Stimulated activated CD4-positive, alpha-beta T cell treated with anti-CD3 and anti-CD28 coated beads, Interleukin-1b, Interleukin-23, amount 100 ng/mL, for 4 hours (primary cell): ENCODE data around the gene CDH4.

ENCODE experiments used
- DNase-seq, 2 donors: peaks; one replicate each; pipeline ENCODE4 v3.0.0-alpha.2; 2020; ENCODE audit warnings: low read depth in 2 of 2

The CDH4 gene

GRCh38 chr20:61778495-61778863, 526.4 kb downstream of the CDH4 start:
- no peak for DNase-seq

GRCh38 chr20:61779176-61779965, 527.3 kb downstream of the CDH4 start:
- DNase-seq, result no peak

DNA sequence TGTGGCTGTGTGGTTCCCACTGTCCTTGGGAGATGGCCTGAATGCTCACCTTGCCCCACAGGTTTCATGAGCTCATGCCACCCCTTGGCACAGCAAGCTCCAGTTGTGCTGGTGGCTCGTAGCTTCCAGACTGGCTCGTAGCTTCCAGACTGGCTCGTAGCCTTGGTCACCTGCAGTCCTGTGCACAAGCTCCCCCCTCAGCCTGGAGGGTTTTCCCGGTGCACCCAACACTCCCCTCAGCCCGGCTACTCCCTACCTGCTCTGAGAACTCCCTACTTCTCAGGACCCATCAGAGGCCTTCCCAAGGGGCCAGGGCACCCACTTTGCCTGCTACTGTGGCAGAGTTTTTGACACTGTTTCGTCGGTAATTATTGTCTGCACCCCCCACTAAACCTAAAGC, 528.0 kb downstream of the CDH4 start:
- no peak for DNase-seq

DNA sequence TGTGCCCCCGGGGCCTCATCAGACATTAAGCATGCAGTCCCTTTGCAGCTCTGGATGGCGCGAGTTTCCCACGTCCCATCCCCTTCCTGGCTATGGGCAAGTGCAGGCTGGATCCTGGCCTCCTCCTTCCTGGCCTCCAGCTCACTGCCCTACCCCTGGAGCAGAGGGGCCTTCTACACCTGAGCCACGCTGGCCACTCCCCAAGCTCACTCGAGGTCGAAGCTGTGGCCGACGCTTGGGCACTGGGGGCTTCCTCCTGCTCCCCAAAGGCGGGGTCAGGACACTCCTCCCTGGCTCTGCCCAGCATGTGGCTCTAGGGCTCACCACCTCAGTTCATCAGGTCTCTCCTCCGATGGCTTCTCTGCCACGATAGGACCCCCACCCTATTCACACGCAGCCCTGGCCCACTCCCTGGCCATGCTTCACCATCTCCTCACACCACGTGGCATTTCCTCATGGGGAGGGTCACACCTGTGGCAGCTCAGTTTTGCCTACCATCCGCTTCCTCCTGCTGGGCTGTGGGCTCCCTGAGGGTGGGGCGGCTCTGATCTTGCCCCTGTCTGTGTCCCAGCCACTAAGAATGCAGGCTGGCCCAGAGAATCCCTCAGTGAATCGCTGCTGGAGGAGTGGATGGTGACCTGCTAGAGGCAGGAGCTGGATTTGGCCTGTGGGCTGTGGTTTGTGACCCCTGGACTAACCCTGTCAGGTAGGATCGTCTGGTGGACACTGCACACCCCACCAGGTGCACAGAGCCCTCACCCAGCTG, 532.9 kb downstream of the CDH4 start:
- DNase-seq, result no peak

DNA sequence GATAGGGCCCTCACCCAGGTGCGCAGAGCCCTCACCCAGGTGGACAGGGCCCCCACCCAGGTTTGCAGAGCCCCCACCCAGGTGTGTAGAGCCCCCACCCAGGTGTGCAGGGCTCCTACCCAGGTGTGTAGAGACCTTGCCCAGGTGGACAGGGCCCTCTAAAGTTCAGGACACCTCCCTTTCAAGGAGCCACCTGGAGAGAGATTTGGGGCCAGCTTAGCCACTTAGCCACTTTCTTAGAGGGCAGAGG, 533.4 kb downstream of the CDH4 start:
- no peak for DNase-seq

DNA sequence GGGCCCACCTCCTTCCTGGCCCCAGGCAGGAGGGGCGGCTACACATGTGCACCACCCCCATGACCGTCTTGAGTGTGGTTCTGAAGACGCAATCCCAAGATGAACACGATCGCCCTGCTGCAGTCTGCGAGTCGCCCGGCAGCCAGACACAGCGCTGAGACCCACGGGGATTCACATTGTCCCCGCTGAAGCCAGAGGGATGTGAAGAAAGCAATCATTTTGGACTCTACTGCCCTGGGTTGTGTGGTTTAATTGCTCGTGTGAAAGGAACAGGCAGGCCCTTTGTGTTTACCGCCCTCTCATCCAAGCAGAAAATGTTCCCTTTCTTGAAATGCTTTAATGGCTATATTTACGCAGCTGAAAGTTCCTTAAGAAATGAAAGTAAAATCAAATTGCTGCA, 534.2 kb downstream of the CDH4 start:
- DNase-seq, result no peak

DNA sequence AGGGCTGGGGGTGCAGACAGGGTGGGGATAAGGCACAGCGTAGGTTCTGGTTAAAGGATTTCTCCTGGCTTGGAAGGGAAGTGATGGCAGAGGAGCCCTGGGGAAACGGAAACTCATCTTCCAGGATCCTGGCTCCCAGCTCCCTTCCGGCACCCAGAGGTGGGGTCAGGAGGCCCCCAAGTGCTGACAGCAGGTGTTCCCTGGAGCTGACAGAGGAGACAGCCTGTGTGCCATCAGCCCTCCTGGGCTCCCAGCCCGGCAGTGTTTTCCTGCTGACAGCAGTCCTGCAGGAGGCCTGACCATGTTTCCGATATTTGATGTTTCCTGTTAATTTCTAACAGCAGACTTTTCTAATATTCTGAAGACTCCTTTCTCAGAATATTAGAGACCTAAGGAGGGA, 536.3 kb downstream of the CDH4 start:
- DNase-seq, result no peak

DNA sequence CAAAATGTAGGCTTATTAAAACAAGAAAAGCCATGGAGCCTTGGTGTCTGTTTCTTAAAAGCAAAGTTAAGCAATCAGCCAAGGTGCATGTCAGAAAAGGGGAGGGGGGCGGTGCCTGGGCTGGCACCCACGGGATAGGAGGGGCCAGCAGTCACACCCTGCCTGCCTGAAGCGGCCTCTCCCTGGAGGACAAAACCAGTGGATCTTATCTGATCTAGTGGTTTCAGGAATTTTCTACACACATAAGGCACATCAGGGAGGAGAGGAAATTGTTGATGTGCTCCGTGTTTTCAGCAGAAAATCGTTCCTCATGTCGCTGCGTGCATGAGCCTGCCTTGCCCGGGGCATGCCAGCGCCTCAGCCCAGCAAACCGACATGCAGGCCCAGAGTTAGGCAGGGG, 537.3 kb downstream of the CDH4 start:
- DNase-seq, result no peak

DNA sequence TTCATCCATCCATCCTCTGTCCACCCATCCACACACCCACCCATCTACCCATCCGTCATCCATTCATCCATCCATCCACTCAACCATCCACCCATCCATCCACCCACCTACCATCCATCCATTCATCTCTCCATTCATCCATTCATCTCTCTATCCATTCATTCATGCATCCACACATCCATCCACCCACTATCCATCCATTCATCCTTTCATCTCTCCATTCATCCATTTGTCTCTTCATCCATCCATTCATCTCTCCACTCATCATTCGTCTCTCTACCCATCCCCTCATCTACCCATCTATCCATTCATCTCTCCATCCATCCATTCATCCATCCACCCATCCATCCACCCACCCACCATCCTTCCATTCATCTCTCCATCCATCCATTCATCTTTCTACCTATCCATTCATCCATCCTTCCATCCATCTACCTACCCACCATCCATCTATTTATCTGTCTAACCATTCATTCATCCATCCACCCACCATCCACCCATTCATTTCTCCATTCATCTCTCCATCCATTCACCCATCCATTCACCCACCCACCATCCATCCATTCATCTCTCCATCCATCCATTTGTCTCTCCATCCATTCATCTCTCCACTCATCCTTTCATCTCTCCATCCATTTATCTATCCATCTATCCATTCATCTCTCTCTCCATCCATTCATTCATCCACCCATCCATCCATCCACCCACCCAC, 538.2 kb downstream of the CDH4 start:
- no peak for DNase-seq

DNA sequence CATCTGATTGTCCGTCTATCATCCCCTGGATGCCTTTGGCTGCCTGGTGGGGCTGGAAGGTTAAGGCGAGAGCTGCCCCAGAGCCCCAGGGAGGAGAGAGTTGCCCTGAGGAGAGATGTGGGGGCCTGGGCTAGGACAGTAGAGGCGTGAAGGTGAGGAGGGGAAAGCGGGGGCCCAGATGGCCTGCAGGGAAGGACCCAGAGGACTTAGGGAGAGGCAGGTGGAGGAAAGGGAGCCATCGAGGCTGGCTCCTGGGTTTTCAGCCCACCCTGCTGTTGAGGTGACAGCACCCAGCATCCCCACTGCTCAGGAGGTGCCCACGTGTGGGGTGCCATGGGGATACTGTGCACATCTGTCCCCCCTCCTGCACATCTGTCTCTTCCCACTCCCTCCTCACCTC, 539.9 kb downstream of the CDH4 start:
- DNase-seq, result no peak

DNA sequence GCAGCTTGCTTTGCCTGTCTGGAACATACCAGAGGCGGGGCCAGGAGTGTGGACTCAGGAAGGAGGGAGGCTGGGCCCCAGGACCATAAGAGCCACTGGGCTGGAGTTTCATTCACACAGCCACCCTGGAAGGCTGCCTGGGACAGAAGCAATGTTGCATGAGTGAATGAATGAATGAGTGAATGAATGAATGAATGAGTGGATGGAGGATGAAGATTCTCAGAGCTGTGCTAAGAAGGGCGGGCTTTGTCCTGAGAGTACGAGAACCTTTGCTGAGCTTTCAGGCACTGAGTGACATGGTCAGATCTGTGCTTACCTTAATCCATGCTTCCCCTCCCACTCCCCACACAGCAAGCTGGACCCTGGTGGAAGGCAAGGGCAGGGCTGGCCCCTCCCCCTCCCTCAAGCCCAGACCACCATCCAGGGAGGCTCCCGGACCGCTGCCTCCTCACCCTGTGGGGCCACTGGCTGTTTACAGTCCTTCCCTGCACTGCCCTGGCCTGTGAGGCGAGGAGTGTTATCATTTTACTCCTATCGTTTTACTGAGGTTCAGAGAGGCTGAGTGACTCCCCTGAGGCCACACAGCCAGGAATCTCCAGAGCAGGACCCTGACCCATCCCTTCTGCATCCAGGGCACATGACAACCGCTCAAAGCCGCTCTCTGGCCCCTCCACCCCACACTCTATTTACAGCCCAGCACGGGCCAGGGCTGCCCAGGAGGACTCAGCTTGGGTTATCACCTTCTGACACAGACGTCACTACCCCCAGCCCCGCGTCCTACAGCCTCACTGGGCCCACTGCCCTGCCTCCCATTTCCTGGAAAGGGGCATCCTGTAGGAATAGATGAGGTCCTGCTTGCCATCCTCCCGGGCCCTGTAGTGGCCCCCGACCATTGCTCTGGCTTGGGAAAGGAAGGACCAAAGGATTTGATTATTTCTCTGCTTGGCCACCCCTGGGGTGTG, 543.9 kb downstream of the CDH4 start:
- no peak for DNase-seq

GRCh38 chr20:61796738-61797137, 544.7 kb downstream of the CDH4 start:
- no peak for DNase-seq

DNA sequence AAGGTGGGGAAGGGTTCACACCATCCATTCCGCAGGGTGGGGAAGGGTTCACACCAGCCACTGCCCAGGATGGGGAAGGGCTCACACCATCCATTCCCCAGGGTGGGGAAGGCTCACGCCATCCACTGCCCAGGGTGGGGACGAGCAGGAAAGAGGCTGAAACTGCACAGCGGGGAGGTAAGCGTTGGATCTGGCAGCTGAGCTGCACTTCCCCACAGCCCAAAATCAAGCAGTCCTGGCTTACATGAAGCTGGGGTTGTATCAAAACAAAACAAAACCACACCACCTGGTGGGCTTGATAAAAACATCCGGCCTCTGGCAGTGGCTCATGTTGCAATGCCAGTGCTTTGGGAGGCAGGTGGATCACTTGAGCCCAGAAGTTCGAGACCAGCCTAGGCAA, 545.1 kb downstream of the CDH4 start:
- no peak for DNase-seq

GRCh38 chr20:61797971-61798411, 545.9 kb downstream of the CDH4 start:
- no peak for DNase-seq

GRCh38 chr20:61798632-61799031, 546.6 kb downstream of the CDH4 start:
- no peak for DNase-seq

GRCh38 chr20:61799394-61799923, 547.4 kb downstream of the CDH4 start:
- no peak for DNase-seq

DNA sequence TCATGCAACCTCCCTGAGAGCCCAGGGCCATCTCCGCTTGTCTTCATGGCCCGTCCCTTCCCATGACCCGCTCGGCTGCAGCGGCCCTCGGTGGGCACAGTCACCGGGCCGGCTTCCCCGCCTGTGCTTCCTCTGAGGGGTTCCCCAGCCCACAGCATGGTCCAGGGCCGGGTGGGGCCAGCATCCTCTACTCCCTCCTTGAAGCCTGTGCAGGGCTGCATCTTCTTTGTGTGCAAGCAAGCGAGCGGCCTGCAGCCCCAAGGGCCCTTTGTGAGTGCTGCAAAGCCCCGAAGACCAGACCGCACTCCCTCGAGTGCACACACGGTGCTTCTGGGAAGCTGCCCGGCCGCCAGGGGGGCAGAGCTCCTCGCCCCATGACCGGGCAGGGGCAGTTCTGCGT, 547.9 kb downstream of the CDH4 start:
- no peak for DNase-seq

- DNase-seq, result no peak
These were observed 548.5 kb downstream of the CDH4 start for GRCh38 chr20:61800359-61801064.

DNA sequence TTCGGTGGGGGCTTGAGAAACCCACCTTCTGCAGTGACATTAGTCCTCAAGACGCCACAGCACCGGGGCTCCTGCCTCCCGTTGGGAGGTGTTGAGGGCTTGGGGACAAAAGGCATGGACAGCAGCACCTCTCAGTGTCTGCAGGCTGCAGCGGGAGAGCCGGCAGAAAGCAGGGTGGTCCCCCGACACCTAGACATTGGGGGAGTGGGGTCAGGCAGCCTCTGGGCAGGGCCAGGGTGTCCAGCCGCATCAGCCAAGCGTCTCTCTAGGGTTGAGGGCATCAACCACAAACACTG, 549.0 kb downstream of the CDH4 start:
- no peak for DNase-seq

GRCh38 chr20:61801428-61801827, 549.4 kb downstream of the CDH4 start:
- DNase-seq, result no peak

DNA sequence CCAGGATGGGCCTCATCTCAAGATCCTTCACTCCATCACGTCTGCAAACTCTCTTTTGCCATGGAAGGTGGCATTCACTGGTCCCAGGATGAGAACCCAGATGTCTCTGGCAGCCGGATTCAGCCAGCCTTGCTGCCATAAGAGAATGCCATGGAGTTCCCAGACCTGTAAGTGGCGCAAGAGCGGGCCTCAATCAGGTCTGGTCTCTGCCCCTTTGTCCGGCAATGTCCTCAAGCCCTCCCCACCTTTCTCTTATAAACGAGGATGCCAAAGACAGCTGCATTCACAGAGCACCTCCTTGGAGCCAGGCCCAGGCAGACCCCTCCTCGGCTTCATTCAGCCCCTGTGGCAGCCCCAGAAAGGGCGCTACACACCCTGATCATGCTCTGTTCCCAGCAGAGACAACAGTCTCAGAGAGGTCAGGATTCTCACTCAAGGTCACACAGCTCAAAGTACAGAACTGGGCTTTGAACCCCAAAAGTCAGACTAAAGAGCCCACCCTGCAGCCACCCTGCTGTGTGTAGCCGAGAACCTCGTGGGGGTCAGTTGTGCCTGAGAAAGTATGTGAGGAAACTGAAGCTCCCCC, 549.9 kb downstream of the CDH4 start:
- no peak for DNase-seq
